Osteocyte (in vitro differentiated cells): Measurements from ENCODE around the gene RNF5. TPM values are rescaled to one million over a fixed set of nuclear protein-coding genes. Genes with fewer than 3 reads are reported as not detected.
"Not testable (repeated sequence)": the region's sequence is repeated elsewhere in the genome, so short reads cannot be mapped to it uniquely, and the experiment has no call there.

Experiments
- DNase-seq: peaks from one replicate; pipeline ENCODE4 v3.0.0; 2021; ENCODE audit warnings: mixed read lengths; ENCODE audit not compliant: unreplicated experiment; ENCODE audit errors: extremely low spot score
- H3K27ac Mint-ChIP-seq: one replicate; pipeline ENCODE4 v1.8.0; 2021; ENCODE audit warnings: mild to moderate bottlenecking, mixed read lengths; ENCODE audit not compliant: unreplicated experiment
- H3K27me3 Mint-ChIP-seq: one replicate; pipeline ENCODE4 v1.8.0; 2021; ENCODE audit warnings: mixed read lengths; ENCODE audit not compliant: unreplicated experiment
- H3K36me3 Mint-ChIP-seq: one replicate; pipeline ENCODE4 v1.8.0; 2021; ENCODE audit warnings: mixed read lengths; ENCODE audit not compliant: unreplicated experiment
- H3K4me1 Mint-ChIP-seq: one replicate; pipeline ENCODE4 v1.8.0; 2021; ENCODE audit warnings: mixed read lengths; ENCODE audit not compliant: unreplicated experiment
- H3K4me3 Mint-ChIP-seq: one replicate; pipeline ENCODE4 v1.8.0; 2021; ENCODE audit warnings: mild to moderate bottlenecking, moderate library complexity, mixed read lengths; ENCODE audit not compliant: unreplicated experiment
- H3K9me3 Mint-ChIP-seq: one replicate; pipeline ENCODE4 v1.8.0; 2021; ENCODE audit warnings: mixed read lengths; ENCODE audit not compliant: unreplicated experiment
- total RNA-seq: library from RNA; stranded (reverse); gene quantifications from 2 replicates; pipeline ENCODE4 v1.2.1, GENCODE V29; 2021
- TF ChIP-seq, protein P1 (sequence below): fragments of 200-600 bp; sonication (generic); IDR thresholded peaks from 2 replicates; pipeline ENCODE4 v1.5.0; 2021; ENCODE audit warnings: antibody characterized with exemption, mild to moderate bottlenecking, moderate library complexity

RNF5 gene
- total RNA-seq, 1 donor from 2014 or later: 51.6 TPM

DNA sequence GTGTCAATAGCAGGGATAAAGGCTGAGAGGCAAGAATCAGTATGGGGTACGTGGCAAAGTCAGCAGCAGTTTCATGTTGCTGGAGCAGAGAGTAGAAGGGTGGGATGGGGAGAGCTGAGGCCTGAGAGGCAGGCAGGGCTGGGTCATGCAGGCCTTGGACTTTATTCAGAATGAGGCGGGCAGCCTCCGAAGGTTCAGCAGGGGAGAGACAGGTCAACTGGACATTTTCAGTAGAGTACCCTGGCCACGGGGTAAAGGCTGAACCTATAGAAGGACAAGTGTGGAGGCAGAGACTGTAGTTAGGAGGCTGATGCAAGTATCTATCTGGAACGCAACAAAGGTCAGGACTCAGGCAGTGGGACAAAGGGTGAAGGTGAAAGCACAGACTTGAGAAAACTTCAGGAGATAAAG lies 32.0 kb downstream of the RNF5 start:
- DNase-seq: no peak
- peaks cover 6% of the 10 kb centered on the region for H3K9me3 Mint-ChIP-seq
- no peak overlapping the region for H3K4me3 Mint-ChIP-seq
- H3K27ac Mint-ChIP-seq: no peak overlapping the region
- TF ChIP-seq, protein P1, sequence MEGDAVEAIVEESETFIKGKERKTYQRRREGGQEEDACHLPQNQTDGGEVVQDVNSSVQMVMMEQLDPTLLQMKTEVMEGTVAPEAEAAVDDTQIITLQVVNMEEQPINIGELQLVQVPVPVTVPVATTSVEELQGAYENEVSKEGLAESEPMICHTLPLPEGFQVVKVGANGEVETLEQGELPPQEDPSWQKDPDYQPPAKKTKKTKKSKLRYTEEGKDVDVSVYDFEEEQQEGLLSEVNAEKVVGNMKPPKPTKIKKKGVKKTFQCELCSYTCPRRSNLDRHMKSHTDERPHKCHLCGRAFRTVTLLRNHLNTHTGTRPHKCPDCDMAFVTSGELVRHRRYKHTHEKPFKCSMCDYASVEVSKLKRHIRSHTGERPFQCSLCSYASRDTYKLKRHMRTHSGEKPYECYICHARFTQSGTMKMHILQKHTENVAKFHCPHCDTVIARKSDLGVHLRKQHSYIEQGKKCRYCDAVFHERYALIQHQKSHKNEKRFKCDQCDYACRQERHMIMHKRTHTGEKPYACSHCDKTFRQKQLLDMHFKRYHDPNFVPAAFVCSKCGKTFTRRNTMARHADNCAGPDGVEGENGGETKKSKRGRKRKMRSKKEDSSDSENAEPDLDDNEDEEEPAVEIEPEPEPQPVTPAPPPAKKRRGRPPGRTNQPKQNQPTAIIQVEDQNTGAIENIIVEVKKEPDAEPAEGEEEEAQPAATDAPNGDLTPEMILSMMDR: no peak
- no peaks in the 10 kb centered on the region for H3K4me1 Mint-ChIP-seq
- no peaks in the 10 kb centered on the region for H3K36me3 Mint-ChIP-seq
- peaks cover 18% of the 10 kb centered on the region for H3K27me3 Mint-ChIP-seq

DNA sequence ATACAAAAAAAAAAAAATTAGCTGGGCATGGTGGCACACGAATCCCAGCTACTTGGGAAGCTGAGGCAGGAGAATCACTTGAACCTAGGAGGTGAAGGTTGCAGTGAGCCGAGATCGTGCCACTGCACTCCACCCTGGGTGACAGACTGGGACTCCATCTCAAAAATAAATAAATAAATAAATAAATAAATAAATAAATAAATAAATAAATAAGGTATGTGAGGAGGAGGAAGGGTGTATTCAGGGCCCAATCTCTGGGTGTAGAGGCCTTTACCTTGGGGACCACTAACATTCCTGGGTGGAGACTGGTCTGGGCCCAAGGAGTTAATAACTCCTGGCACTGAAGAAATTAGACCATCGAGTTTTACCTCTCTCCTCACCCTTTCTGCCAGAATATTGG lies 33.2 kb downstream of the RNF5 start:
- H3K36me3 Mint-ChIP-seq, H3K4me3 Mint-ChIP-seq, H3K9me3 Mint-ChIP-seq, H3K27ac Mint-ChIP-seq, H3K4me1 Mint-ChIP-seq, DNase-seq: not testable (repeated sequence)
- peaks cover 15% of the 10 kb centered on the region for H3K27me3 Mint-ChIP-seq

DNA sequence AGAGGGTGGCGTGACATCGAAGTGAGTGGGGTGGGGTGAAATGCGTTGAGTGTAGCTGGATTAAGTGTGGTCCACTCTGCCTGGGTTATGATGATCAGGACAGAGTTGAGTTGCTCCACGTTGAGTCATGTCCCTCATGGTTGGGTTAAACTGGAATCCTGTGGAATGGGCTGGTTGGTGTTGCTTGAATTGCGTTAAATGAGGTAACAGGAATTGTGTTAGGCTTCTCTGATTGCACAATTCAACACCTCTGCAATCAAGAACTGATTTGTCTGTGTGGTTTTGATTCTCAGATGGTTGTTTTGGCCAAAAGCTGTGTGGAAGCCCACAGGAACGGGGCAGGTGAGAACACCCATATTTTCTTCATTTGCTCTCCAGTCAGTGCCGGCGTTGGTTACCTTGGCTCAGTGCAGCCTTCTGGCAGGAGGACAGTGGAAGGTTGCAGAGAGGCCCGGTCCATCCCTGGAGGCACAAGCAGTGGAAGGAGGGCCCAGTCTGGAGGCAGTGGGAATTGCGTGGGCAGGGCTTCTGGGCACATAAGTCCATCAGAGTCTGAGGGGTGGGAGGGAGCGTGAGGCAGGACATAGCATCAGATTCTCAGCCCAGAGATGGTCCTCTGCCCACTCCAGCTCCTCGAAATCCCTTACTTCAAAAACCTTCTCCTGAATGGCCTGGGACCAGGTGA lies 34.0 kb downstream of the RNF5 start:
- peaks cover 19% of the 10 kb centered on the region for H3K27me3 Mint-ChIP-seq
- H3K36me3 Mint-ChIP-seq: no peaks in the 10 kb centered on the region

DNA sequence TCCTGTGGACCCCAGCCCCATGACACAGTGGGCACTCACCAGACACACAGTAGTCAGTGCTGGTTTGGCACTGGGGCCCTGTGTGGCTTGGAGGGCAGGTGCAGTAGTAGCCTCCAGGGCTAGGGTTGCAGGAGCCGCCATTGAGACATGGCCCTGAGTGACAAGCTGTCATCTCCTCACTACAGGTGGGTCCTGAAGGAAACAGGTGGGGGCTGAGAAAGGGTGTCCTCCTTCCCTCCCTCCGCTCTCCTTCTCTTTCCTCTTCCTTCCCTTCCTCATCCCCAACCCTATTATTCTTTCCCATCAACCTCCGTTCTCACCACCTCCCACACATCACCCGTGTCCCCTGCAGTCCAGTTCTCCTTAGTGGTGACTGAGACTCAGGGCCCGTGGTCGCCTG lies 35.4 kb downstream of the RNF5 start:
- H3K9me3 Mint-ChIP-seq: no peaks in the 10 kb centered on the region
- H3K4me3 Mint-ChIP-seq: no peak overlapping the region
- H3K36me3 Mint-ChIP-seq: no peaks in the 10 kb centered on the region
- no peaks in the 10 kb centered on the region for H3K4me1 Mint-ChIP-seq
- TF ChIP-seq, protein P1: no peak
- DNase-seq: no peak
- H3K27me3 Mint-ChIP-seq: peaks cover 22% of the 10 kb centered on the region
- H3K27ac Mint-ChIP-seq: no peak overlapping the region

More for the DNA sequence above, 34.0 kb downstream of the RNF5 start:
- no peaks in the 10 kb centered on the region for H3K9me3 Mint-ChIP-seq
- H3K4me3 Mint-ChIP-seq: no peak overlapping the region
- H3K4me1 Mint-ChIP-seq: no peaks in the 10 kb centered on the region
- H3K27ac Mint-ChIP-seq: no peak overlapping the region
- TF ChIP-seq, protein P1: no peak
- no peak for DNase-seq

DNA sequence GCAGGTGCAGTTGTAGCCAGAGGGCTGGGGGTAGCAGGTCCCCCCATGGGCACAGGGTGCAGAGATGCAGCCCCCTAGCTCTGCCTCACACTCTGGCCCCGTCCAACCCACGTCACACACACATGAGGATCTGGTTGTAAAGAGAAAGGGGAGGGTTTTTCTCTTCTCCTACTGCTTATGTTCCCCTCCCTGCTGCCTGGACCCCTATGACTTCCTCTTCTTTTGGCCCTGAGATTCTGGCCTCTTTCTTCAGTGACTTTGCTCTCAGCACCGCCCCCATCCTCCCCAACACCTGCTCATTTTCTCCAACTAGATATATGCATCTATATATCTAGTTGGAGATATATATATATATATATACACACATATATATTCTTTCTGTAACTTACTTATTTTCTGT lies 35.9 kb downstream of the RNF5 start:
- Mint-ChIP-seq H3K4me1 (no peaks in the 10 kb centered on the region), H3K27ac (no peak overlapping the region), H3K36me3 (no peaks in the 10 kb centered on the region), H3K27me3 (peaks cover 23% of the 10 kb centered on the region), H3K4me3 (no peak overlapping the region), H3K9me3 (no peaks in the 10 kb centered on the region)
- TF ChIP-seq, protein P1: no peak
- no peak for DNase-seq
